A172 (cell line): ENCODE measurements around the gene CCNA2. TPM values are rescaled to one million over a fixed set of nuclear protein-coding genes. Genes with fewer than 3 reads are reported as not detected.
A peak's percentile ranks its signal among the peaks of the same experiment; 100 is the strongest.

ENCODE experiments used
- DNase-seq: peaks from one replicate; pipeline ENCODE4 v3.0.0-alpha.2; 2015; ENCODE audit warnings: low spot score
- total RNA-seq: library from RNA; depleted of rRNA; stranded (reverse); fragments of >200 nt; shearing (Covaris generic); gene quantifications from 2 replicates; pipeline ENCODE4 v1.2.3, GENCODE V29; 2014; rRNA removed

Gene CCNA2
- 139 and 148 TPM in 2 replicates for total RNA-seq

DNA sequence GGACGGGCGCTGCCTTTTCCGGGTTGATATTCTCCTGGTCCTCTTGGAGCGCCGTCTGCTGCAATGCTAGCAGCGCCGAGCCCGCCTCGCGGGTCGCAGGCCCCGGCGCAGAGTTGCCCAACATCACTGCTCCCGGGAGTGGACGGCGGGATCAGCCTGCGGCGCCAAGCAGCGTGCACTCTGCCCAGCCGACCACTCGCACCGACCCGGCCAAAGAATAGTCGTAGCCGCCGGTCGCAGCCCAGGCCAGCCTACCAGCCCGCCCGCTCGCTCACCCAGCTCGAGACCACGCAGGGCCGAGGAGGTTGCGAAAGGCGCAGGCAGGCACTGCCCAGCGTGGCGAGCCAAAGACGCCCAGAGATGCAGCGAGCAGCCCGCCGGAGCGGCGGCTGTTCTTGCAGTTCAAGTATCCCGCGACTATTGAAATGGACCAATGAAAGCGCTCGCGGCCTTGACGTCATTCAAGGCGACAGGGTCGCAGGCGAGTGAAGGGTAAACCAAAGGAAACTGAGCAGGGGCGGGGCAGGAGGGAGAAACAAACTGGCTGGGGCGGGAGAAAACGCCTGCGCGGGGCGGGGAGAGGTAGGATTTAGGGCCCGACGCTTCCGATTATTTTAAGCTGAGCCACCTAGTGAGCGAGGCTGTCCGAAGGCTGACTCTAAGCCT lies at the start of gene CCNA2:
TSS of gene CCNA2 (minus strand) at position 379 of the 666 bp plus-strand sequence. CDS start at position 124, 255 bp downstream.
- DNase-seq = peak; percentile 94

DNA sequence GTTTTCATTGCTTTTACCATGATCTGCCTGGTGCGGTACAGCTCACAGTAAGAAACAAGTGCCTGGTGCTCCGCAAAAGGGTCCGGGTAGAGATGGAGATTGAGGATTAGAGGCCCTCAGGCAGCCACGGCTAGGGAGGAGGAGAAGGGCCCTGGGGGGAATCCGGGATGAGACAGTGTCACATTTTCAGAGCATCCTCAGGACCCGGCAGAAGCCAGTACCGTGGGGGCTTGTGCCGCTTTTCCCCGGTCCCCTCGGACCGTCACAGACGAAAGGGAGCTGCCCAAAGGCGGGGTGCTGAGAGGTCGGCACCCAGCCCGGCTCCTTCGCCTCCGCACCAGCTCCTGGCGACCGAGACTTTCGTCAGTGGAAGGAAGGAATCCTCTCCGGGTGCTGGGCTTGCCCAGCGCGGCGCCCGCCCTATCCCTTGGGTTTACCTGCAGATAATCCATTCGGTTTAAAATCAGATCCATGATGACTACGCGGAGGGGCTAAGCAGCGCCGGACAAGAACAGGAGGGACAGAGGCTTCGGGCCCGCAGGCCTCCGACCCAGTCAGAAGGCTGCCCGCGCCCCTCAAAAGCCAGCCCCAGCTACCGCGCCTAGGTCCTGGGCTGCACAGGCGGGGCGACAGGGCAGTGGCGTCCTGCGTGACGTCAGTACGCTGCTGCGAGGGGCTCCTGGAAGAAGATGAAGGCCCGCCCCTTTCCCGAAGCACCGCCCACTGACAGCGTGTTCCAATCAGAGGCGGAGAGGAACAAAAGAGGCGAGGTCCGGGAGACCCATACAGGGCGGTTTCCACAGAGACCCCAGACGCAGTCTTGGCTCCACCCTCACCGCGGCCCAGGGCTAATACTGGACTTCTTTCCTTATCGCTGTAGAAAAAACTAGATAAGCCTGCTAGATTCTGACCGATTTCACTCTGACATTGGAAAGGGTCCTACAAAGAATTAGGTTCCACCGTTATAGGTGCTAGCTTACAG lies 46.4 kb upstream of the CCNA2 start, which contains the start of gene BBS7:
TSS of gene BBS7 (minus strand) at position 634 of the 982 bp plus-strand sequence. CDS start at position 473, 161 bp downstream.
- DNase-seq = peak; percentile 96

DNA sequence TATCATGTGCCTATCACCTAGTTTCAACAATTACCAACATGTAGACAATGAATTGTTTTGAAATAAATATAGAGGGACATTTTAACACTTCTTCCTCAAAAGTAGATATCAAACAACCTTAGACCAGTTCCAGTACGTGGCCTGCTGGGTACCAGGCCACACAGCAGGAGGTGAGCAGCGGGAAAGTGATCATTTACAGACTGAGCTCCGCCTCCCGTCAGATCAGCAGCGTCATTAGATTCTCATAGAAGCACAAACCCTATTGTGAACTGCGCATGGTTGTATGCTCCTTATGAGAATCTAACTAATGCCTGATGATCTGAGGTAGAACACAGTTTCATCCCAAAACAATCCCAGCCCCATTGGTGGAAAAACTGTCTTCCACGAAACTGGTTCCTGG lies 40.1 kb upstream of the CCNA2 start:
- no peak for DNase-seq

DNA sequence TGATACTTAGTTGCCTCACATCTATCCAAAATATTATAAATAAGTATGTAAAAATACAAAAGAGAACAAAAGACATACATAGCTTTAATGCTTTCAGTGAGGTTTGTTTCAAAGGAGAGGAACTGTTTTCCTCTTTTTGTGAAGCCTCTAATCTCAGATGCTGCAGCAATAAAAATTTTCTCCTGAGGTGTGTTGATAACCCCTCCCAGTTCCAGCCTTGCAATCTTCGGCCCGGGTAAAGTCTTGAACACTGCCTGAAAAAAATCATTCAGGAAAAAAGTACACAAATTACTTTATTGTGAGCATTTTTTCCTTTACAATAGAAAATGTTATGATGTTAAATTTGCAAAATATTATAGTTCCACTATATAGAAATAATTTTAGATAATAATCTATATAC lies 37.7 kb upstream of the CCNA2 start:
- no peak for DNase-seq

DNA sequence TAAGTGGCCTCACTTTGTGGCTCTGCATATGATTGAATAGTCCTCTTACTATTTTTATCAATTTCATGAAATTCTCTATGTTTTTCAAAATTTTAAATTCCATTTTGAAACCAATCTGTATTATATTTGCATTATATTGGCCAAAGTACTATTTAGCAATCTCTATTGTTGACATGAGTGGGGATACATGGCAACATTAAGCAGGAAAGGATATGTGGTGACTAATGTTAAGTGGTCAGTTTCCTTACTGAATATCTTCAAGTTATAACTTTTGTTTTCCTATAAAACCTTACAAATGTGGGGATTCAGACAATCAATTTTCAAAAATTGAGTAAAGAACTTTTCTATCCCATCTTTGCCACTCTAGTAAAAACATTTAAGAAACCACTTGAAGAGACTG lies 36.4 kb upstream of the CCNA2 start:
- no peak for DNase-seq

DNA sequence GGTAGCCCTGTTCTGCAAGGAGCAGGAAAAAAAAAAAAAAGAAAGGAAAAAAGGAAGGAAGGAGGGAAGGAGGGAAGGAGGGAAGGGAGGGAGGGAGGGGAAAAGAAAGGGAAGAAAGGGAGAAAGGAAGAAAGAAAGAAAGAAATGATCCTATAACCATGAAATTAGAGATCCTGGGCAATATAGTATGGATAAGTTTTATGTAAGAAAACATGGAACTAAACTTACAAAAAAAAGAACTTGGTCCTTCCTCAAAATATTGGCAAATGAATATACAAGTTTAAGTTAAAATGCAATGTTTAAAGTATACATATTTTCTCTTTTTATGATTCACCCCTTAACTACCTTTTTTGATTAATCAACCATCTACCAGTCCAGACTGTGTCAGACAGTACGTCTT lies 27.7 kb upstream of the CCNA2 start:
- DNase-seq = no peak

DNA sequence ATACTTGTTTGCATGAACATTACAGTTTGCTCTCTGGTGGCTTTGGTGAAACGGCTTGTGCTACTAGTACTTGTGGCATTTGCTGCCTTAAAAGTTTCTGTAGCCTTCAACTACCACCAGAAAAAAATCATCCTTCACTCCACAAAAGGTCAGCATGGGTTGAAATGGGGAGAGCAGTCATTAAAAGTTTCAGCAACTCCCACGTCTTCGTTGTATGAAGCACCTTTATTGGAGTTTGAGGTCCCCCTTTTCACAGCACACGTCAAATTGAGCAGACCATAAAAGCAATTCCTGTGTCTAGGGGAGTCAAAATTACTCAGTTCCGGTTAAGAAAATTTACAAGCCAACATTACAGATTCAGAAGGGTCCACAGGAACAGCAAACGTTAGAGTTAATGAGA lies 23.0 kb upstream of the CCNA2 start:
- no peak for DNase-seq

DNA sequence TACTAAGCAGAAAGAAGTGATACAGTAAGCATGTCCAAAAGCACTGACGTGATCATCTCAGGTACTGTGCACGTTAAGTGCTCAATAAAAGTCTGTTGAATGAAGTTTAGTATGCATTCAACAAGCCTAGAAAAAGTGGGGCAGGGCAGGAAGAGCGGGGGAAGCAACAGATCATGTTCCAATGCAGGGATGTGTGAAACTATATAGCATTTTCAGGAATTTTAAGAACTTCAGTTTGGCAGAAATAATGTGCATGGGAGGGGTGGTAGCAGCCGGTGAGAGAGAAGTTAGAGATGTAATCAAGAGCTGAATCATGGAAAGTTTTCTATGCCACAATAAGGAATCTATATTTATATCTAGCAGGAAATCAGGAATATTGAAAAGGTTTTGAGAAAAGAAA lies 19.2 kb upstream of the CCNA2 start:
- DNase-seq = no peak

DNA sequence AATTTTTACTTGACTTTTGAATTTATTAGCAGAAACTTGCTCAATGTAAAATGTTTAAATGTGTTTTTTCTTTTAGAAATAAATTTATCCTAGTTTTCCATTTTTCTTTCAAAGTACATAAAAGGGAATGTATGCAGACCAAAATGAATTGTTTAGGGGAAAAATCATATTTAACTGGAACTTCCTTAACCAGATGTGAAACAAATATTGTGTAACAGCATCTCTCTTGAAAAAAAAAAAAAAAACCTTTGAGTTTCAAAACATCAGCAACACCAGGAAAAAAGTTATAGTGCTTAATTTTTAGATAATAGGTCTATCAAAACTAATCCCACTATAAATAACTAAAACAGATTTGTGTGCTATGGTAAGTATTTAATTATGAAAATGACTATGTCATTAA lies 14.5 kb upstream of the CCNA2 start:
- DNase-seq = no peak

DNA sequence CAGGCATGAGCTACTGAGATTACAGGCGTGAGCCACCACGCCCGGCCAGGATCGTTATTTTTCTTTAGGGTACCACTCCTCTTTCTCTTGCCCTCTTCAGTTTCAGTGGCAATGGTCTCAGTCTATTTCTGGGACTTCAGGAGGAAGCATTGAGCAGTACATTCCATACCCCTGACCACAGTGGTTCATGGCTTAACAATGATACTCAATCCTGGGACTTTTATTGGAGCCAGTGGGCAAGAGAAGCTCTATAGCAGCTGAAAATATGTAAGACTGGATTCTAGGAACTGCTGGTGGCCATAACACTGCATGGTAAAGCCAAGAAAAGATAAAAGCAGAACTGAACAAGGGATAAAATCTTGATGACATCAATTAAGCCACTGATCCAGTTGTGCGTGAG lies 5.8 kb upstream of the CCNA2 start:
- no peak for DNase-seq

DNA sequence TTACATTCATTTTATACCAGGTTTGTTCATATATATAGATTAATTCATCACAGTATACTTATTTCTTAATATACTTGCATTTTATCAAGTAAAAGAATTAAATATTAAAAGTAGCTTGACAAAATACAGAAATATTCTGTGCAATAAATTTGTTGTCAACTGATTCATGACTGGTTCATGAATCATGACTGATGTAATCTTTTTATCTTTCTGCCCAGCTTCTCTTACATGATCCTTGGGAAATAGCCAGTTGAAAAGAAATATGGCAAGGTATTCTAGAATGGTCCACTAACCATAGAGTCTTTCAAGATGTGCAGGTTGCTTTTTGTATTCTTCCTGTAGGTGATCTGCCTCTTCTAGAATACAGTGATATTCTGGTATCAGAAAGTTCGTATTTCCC lies 4.2 kb upstream of the CCNA2 start:
- DNase-seq = peak; percentile 30

DNA sequence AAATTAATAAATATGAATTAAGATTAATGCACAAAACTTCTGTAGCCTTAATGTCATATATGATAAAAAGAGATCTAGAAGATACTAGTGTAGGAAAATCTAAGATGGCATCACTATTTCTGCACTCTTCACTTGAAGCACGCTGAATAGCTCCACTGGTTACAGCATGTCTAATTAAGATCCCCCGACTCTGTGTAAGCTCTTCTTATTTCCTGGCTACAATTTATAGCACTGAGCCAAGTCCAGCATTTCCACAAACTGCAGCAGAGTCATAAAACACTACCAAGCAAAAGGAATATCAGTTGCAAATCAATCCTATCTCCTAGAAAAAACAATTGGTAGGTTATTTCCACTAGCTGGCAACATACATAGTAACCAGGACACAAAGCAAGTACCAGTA lies 1.3 kb upstream of the CCNA2 start:
- DNase-seq = no peak

DNA sequence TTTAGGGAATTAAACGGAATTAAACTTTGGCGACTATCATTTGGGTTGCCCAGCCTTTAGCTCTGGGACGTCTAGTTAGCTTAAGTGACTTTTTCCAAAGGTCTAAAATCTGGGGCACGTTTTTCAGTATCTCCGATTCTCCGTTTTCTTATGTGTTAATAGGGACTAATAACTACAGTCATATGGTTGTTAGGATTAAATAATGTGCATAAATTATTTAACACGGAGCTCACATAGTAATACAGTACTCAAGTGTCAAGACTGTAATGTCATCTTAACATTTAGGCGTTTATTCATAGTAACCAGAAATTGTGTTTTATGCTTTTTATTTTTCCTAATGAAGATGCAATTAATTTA lies 466 bp upstream of the CCNA2 start:
- DNase-seq = no peak

DNA sequence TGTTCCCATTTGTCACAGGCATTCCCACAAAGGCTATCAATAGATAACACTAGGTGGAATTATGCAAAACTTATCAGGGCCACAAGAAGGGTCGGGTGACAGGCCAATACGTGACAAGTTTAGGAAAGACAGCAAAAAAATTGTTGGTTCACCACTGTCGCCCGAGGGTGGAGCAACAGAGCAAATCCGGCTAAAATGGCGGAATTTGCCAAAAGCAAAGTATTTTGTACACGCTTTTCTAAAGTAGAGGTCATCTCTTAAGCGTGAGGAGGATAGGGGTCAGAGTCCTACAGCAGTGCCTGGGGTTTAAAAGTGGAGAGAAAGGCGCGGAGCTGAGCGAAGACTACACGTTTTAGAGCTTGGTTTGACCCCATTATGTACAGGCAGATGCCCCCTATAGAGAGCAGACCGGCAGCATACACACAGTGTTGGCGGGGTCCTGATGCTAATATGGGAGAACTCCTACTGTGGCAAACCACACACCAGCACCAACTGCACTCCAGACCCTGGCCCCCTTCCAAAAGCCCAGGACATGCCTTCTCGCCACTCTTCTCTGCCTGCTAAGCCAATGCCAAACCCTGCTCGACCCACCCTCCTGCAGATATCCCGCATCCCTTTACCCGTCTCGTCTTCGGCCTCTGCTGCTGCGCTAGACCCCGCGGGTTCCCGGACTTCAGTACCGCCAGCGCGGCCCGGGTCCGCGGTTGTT lies 733 bp downstream of the CCNA2 start:
- peak; percentile 41 for DNase-seq

DNA sequence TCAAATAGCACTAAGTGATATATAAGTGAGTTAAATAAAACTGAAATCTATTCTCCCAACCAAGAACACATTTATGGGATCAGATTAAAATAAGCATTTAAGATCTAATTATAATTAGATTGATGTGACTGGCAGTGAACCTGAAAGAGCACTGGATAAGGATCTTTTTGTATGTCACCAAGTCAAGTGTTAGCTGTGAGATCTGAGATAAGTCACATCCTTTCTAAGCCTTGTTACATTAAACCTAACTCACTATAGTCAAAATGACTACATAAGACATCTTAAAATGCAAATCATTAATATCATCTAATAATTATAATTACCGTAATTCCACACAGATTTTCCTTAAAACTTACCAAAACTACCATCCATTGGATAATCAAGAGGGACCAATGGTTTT lies 1.6 kb downstream of the CCNA2 start:
- no peak for DNase-seq

DNA sequence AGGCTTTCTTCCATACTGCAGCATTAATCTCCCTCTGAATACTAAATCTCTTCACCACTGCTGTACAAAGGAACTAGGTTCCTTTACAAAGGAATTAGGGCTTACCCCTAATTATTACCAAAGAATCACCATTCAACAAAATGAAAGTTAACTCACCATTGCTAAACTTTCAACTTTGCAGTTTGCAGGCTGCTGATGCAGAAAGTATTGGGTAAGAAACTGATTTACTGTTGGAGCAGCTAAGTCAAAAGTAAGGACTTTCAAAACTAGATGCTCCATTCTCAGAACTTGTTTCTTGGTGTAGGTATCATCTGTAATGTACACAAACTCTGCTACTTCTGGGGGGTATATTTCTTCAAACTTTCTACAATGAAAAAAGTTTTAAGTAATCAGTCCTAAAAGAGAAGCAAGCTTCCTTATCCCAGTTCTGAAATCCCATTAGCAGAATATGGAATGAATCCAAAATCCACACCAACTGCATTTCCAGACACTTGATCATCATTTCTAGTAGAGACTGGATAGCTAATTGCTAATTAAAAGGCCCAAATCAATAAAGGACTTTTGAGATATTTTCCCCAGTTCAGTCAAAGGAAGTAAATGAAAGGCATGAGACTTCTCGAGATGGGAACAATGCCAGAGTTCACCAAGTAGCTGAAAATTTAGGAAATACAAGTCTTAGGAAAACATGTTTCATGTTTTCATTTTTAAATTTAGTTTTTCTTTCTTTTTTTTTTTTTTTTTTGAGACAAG lies 4.3 kb downstream of the CCNA2 start:
- DNase-seq = no peak

DNA sequence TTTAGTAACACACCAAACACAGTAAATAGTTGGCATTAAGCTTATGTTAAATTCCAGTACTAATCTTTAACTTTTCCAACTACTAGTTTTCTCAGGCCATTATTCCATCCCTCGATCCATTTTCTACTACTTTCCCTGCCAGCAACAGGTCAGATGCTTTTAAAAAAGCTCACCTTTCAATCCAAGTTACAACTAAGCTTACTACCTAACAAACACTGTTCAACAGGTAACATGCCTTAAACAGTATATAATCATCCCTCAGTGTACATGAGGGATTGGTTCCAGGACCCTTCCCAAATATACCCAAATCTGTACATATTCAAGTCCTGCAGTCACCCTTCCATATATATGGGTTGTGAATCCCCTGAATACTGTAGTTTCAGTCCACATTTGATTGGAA lies 5.5 kb downstream of the CCNA2 start:
- DNase-seq = no peak

DNA sequence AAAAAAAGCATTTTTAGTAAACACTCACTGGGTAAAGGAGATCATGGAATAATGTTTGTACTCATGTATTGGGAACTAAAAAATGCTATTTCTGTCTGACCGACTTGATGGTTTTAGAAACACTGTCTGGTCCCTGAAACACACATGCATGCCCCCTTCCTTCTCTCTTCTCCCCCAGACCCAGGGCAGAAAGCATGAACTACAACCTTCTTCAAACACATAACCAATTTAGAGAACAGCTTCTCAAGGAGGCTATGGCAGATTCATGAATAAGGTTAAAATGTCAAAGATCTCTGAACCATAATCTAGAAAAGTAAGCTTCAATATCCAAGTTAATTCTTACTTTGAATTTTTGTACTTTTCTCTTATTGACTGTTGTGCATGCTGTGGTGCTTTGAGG lies 6.0 kb downstream of the CCNA2 start:
- no peak for DNase-seq

DNA sequence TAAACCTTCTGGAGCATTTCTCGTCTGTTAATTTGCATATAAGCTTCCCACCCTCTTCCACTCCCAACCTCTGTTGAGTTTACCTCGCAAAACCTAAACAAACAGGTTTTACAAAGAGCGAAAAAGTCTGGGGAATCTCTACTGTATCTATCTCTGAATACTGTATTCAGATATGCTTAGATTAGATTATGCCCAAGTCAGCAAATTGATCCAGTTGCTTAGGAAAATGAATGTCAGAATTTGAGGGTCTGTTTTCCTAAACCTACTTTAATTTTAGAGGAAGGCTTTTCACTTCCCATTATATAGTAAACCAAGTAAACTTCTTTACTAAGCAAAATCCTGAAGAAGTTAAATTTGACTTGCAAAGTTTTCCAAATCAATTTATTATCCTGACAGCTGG lies 6.7 kb downstream of the CCNA2 start:
- no peak for DNase-seq

DNA sequence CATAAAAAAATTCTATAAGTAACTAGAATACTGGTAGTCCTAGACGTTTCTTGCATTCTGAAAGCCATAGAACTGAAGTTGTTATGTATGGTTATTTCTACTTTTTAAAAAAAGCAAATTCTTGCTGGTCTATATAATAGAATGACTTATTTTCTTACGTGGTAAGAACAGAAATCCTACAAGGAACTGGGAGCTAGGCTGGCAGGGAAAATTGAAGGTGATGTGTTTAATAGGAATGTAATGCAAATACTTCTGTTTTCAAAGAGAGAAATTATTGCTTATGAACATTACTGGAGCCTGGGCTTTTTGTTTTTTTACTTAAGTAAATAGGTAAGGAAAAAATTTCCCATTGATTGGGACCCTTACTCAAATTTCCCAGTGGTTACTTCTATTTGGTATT lies 8.9 kb downstream of the CCNA2 start:
- no peak for DNase-seq

DNA sequence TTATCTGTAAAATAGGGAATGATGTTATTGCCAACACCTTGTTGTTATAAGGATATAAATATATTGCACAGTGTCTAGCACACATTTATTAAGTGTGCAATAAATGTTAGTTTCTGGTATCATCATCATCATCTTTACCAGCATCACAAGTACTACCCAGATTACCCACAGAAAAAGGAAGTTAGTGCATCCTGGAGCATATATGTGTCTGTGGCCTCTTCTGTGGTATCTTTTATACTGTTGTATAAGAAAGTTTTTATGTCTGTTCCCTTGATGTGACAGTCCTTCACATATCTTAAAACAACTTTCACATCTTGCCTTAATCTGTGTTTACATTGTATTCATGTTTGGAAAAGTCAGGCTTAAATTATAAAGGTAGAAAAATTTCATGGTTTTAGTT lies 12.6 kb downstream of the CCNA2 start:
- no peak for DNase-seq

DNA sequence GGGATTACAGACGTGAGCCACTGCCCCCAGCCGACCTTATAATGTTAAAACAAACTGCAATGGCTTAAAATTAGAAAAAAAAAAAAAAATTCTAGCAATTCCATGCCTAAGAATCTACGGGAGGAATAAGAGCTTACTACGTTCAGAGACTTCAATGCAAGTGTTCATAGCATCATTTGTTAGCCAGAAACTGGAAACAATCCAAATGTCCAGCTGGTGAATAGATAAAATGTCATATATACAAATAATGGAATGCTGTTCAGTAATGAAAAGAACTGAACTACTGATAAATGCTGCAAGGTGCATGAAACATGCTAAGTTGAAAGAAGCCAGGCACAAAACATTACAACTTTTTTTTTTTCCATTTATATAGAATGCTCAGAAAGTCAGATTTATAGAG lies 17.3 kb downstream of the CCNA2 start:
- DNase-seq = no peak
